Prostate gland (tissue), 1 donor: ENCODE results near the gene BMX.

ENCODE experiments used
- POLR2A ChIP-seq: fragments of 450-650 bp; IDR thresholded peaks from one replicate; pipeline ENCODE4 v1.6.1; 2016; ENCODE audit warnings: antibody characterized with exemption, mild to moderate bottlenecking
- POLR2AphosphoS5 ChIP-seq: sonication (generic); formaldehyde crosslinking; IDR thresholded peaks from one replicate; pipeline ENCODE4 v1.6.1; 2017; ENCODE audit warnings: antibody characterized with exemption

DNA sequence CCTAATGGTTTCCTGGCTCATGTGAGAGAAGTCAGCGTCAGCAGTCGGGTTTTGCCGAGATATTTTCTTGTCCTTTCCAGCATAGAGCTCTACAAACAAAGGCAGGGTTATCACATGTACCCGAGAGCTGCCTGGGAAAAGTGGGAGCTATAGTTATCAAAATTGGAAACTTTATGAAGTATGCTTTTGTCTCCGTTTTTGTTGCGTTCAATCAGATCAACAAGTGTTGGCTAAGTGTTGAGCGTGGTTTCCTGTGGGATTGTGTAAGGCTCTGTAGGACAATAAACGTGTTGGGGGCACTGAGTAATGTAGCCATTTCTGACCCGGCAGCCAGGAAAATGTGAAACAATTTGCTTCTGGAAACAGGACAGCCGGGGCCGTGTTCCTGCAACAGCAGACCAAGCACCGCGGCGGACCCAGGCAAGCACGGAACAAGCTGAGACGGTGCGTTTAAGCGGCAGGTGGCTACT is at the start of gene BMX:
- TF ChIP-seq POLR2A (no peak), POLR2AphosphoS5 (no peak)
